Measurements from ENCODE around the gene OR10H2.

DNA sequence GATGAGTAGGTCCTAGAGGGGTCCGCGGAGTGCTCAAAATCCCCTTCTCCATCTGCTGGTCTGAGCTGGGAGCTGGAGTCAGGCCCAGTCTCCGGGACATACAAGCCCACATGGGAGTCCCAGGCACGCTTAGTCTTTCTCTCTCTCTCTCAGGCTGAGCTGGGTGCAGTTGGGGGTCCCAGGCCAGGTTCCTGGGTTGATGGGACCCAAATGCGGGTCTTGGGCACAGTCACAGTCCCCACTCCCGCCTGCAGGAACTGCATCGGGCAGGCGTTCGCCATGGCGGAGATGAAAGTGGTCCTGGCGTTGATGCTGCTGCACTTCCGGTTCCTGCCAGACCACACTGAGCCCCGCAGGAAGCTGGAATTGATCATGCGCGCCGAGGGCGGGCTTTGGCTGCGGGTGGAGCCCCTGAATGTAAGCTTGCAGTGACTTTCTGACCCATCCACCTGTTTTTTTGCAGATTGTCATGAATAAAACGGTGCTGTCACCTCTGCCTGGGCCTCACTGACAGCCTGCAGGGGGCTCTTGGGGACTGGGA lies 31.1 kb upstream of the OR10H2 start:
- no peak for TF ChIP-seq CTCF (conservative IDR thresholded peaks at IDR 0.05)
- TF ChIP-seq ZFX (IDR thresholded peaks at IDR 0.05): no peak
